Activated T-cell treated with anti-CD3 and anti-CD28 coated beads for 24 hours (primary cell): ENCODE data around the gene IL11.
"Not testable (repeated sequence)": the region's sequence is repeated elsewhere in the genome, so short reads cannot be mapped to it uniquely, and the experiment has no call there.

Experiments used
- DNase-seq: peaks from one replicate; pipeline ENCODE4 v3.0.0-alpha.2; 2020; ENCODE audit warnings: low read depth

IL11 gene

DNA sequence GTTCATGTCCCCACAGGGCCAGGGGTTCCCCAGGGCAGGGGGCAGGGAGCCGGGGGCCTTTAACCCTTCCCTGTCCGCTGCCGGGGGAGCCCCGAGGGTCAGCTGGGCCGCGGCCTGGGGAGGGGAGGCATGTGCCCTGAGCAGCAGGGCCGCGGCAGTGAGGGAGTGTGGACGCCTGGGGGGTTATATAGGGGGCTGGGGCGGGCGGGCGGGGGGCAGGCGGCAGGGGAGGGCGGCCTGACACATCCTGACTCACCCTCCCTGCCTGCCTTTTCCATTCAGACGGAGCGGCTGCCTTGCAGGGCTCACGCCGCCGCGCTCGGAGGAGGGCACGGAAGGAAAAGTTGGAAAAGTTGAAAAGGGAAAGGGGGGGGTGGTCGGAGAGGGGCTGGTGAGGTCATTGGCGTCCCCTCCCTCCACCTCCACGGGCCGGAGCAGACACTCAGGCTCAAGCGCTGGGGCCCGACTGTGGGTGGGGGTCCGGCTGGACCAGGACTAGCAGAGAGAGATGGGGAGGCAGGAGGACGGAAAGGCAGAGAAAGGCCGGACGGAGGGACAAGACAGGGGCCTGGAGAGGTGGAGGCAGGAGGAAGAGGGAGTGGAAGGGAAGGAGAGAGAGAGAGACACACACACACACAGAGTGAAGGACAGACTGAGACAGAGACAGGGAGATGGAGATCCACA, at the start of gene IL11:
Gene IL11, minus strand, starts transcription at position 159 of the 684 bp plus-strand sequence. Its CDS starts 153 bp downstream, at position 6.
- DNase-seq: no peak

DNA sequence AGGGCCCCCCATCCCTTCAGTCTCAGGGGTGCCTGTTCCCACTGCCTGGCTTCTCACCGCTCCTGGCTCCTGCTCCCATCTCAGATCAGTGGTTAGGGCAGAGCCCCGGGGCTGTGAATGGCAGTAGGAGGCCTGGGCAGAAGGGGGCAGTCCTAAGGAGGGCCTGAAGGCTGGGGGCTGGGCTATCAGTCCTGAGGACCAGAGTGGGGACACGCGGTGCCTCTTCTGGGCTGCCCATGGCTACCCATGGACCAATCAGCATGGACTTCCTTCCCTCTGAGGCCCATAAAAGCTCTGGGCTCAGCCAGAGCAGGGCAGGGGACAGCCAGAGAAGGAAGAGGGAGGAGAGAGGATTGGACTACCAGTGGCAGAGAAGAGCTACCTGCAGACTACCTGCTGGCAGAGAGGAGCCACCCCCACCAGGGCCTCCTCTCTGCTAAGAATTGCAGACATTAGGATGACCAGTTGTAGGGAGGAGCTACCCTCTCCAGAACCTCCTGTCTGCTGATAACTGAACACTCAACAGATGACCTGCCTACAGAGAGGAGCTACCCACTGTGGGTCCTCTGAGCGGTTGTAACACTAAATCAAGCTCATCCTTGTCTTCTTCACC, 49.5 kb upstream of the IL11 start:
- no peak for DNase-seq

DNA sequence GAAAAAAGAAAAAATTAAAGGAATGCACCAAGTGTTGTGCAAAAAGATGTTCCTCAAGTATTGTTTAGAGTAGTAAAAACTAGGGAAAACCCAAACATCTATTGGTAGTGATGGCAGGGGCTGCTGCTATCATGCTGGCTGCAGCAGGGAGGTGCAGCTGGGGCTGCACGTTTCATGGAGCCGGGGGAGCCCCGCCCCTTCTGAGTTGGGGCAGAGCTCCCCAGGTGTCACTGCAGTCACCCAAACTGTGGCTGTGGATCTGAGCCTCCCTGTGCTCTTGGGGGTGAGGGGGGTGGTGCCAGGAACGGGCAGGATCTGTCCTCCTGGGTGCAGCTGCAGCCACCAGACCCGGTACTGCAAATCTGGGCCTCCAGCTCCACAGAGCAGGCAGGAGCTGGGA, 48.8 kb upstream of the IL11 start:
- DNase-seq: no peak

DNA sequence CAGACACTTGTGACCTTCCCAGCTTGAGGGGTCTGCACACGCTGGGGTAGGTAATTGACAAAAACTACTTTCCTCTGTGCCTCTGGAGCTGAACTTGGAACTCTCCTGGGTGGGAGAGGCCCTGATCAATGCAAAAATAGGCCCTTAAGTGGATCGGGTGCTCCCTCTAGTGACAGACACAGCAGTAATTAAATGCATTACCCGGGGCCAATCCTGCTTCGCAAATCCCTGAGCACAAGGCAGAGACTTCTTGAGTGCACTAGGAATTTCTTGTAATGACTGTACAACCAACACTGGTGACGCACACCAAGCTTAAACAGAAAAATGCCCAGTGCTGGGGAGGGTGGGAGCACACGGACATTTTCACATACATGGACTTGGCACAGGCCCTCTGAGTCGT, 47.9 kb upstream of the IL11 start:
- DNase-seq: peak; percentile 44

- DNase-seq: no peak
These were observed 39.9 kb upstream of the IL11 start for GRCh38 chr19:55410168-55410567.

DNA sequence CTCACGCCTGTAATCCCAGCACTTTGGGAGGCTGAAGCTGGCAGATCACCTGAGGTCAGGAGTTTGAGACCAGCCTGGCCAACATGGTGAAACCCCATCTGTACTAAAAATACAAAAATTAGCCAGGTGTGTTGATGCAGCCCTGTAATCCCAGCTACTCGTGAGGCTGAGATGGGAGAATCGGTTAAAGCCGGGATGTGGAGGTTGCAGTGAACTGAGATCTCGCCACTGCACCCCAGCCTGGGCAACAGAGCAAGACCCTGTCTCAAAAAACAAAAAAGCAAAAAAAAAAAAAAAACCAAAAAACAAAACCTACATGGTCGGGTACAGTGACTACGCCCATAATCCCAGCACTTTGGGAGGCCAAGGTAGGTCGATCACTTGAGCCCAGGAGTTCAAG, 38.9 kb upstream of the IL11 start:
- DNase-seq: not testable (repeated sequence)

- DNase-seq: no peak
These were observed 38.2 kb upstream of the IL11 start for GRCh38 chr19:55408533-55408872.

DNA sequence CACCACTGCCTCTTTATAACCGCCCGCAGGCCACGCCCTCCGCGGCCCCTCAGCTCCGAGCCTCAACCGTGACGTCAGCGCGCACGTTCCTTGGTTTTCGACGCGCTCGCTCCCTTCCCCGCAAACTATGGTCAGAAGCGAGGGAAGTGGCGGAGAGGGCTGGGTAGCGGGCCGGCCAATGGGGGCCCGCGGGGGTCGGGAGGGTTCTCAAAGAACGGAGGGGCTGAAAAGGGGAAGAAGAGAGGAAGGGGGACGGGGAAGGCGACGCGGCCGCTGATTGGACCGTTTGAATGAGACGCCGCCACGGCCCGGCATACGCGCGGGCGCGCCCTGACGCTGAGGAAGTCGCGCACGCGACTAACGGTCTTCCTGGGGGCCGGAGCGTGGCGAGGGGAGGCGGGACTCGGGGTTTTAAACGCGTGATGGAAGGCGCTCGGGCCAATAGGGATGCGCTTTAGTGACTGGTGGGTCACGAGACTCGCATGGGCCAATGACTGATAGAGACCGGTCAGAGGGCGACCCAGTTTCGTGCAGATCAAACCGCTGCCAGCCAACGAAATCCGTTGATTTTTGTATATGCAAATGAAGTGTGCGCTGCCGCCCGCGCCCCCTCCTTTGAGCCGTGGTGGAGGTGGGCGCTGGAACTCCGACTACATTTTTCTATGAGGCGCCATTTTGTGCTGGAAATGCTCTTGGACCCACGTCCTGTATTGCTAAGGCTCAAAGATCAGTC, 37.7 kb upstream of the IL11 start:
- peak; percentile 97 for DNase-seq

DNA sequence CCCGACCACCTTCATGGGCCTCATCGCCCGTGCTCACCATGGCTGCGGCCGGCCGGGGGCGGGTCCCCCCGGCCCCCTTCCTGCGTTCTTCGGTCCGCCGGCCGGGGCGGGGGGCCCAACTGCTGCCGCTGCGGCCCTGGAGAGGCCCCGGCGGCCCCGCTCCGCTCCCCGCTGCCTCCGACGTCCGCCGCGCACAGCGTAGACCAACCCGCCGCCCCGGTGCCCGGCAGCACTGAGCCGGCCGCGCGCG, 37.2 kb upstream of the IL11 start, which contains the start of gene UBE2S:
Gene UBE2S, minus strand, starts transcription at position 239 of the 250 bp plus-strand sequence. Its CDS starts 199 bp downstream, at position 40.
- not testable (repeated sequence) for DNase-seq

DNA sequence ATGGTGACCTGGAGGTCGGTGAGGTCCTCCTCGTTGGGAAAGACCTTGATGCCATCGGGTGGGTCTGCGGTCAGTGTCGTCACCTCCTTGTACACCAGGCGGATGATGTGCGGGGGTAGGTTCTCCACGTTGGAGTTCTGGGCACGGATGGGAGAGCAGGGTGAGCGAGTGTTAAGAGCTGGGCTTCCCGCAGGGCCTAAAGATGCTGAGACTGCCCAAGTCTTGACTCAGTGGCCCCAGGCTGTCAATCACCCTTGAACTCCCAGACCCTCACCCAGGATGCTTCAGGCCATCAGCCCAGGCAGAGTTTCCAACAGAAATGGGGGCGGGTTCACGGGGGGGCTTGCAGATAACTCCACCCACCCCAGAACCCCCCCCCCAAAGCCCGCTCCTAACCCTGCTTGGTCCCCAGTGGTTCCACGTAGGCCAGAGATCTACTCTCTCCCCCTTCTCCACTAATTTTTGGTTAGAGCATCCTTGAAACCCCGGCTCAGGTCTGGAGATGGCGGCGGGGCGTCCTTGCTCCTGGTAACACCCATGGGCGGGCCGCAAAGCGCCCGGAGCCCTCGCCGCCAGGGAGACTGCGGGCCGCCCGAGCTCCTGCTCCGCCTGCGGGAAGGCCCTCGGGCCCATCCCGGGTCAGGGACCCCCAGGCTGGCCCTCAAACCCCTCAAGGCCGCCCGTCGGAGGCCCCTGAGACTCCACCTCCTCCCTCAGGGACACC, 36.7 kb upstream of the IL11 start:
- no peak for DNase-seq

DNA sequence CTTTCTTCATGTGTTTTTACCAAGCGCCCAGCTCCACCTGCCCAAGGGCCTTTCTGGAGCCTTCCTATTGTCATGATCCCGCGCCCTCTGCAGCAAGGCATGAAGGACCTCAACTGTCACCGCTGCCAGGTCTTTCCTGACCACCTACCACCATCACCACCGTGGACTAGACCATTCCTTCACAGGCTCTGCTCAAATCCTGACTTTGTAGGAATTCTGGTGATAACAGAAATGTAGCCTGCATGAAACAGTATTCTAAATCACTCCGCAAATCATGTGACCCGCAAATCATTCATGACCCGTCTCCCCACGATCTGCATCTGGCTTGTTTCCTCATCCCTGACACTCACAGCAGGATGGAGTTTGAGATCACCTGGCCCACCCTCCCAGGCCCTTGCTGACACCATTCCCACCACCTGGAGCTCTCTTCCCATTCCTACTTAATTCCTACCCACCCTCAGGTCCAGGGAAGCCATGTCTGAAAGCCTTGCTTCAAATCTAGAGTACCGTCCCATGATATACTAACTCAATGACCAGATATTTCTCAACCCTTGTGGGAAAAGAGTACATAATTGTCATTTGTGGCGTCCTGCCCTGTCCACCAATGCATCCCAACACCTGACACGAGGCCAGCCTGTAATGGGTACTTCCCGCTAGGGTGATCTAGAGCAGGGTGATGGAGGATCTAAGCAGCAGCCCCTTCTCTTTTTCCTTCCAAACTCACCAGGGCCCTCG, 36.0 kb upstream of the IL11 start:
- DNase-seq: no peak

- no peak for DNase-seq
These were observed 35.4 kb upstream of the IL11 start for GRCh38 chr19:55405638-55406037.

DNA sequence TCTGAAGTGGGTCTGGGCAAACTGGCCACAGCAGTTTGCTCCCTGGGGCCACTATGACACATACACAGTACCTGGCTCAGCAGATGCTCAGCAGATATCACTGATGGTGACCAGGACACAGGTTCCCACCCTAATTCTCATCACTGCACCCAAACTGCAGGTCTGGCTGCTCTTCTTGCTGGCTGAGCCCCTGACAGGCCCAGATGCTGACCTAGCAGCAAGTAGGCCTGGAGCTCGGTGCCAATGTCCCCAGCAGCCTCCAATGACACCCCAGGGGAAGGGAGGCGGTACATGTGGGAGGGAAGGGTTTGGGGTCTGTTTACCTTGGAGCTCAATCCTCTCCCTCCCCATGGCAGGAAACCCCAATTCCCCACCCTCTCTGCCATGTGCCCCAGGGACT, 32.2 kb upstream of the IL11 start:
- DNase-seq: no peak

- not testable (repeated sequence) for DNase-seq
These were observed 31.1 kb upstream of the IL11 start for GRCh38 chr19:55401390-55401789.

DNA sequence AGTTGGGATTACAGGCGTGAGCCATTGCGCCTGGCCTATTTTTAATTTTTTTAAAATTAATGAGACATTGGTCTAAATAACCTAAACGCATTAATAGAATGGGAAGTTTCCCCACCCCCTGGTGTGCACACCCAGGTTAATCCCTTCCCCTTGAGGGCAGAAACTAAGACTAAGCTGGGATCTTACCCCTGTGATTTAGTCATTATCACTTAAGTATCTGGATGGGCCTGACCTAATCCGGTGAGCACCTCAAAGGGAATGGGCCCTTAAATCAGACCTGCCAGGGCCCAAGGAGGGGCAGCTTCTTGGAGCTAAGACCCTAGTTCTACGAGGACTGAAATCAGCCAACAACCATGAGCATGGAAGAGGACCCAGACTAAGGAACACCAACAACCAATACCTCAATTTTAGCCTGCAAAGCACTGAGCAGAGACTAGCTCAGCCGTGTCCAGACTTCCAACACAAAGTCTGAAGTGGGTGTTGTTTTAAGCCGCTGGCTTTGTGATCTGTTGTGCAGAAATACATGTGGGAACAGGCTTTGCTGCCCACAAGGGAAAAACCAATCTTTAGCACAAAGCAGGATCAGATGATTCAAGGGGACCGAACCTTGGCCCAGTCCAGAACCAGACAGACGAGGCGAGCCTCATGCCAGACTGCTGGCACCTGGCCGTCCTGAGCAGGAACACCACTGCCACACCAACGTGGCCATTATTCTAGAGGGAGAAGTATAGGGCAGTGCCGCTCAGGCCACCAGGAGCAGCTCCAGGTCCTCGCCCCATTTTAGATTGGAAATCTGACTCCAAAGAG, 30.2 kb upstream of the IL11 start:
- no peak for DNase-seq

DNA sequence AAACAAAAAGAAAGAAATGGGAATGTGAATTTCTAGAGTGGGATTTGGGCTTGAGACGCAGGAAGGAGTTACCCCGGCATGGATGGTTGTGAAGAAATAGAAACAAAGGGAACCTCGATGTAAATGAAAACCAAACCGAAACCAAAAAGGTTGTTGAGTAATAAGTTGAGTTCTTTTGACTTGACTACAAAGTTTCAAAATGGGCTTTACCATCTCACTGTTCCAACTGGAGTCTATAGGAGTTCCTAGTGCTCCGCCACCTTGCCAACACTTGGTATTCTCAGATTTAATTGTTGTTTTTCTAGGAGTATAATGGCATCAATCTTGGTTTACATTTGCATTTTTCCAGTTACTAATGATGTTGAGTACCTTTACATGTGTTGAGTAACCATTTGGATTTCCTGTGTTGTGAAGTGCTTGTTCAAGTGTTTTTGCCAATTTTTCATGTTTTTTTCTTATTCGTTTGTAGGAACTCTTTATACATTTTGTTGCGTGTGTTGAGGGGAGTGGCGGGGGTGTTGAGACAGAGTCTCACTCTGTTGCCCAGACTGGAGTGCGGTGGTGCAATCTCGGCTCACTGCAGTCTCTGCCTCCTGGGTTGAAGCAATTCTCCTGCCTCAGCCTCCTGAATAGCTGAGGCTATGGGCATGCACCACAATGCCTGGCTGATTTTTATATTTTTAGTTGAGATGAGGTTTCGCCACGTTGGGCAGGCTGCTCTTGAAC, 28.1 kb upstream of the IL11 start:
- no peak for DNase-seq

DNA sequence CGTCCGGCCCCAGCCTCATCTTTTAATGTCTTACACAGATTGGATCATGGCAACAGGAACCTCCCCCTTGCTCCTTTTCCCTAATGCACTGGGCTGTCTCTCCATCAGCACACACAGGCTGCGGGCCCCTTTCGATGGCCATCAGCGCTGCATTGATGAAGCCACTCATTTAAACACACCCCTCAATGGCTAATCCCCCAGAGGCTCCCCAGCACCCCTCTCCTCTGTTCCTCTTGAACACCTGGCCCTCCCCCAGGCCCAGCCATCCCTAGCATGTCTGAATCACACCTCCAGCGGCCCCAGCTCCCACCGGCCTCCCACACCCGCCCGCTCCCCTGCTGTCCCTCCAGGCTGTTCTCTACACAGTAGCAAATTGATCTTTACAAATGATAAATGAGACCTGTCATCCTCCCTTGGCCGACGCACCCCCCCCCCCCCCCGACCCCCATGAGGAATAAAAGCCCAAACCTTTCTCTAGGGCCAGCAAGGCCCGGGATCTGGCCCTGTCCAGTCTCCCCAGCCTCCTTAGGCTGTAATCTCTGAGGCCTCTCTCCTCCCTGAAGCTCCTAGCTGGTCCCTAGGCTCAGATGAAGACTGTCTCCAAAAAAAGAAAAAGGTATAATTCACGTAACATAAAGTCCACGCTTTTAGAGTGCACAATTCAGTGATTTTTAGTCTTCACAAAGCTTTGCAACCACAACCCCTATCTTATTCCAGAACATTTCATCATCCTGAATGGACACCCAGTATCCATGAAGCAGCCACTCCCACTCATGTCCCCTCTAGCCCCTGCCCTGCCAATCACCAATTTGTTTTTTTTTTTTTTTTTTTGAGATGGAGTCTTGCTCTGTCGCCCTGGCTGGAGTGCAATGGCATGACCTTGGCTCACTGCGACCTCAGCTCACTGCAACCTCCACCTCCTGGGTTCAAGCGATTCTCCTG, 22.8 kb upstream of the IL11 start:
- no peak for DNase-seq

DNA sequence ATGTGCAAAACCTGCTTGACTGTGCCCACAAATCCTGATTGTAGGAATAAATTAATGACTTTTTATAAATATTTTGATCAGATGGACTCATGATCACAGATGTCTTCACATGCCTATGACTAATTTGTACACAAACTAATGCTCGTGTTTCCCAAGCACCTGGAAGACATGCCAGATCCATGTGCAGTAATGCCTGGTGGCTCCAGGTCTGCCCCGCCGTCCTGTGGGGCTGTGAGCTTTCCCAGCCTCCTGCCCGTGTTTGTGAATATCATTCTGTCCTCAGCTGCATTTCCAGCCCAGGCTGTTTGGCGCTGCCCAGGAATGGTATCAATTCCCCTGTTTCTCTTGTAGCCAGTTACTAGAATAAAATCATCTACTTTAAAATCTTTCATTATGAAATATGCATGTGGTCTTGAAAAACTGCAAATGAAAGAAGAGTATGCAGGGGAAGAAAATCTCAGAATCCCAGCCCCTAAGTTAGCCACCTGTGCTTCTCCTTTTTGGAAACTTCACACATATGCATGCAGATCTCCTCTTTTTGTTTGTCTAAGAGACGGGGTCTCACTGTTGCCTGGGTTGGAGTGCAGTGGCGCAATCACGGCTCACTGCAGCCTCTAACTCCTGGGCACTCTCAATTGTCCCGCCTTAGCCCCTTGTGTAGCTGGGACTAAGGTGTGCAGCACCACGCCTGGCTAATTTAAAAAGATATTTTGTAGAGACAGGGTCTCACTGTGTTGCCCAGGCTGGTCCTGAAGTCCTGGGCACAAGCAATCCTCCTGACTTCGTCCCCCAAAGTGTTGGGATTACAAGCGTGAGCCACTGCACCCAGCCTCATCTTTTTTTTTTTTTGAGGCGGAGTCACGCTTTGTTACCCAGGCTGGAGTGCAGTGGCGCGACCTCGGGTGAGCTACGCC, 21.7 kb upstream of the IL11 start:
- DNase-seq: no peak
